Mesothelial cell of epicardium (in vitro differentiated cells): ENCODE results near the gene TYMS. TPM values are rescaled to one million over a fixed set of nuclear protein-coding genes. Genes with fewer than 3 reads are reported as not detected.

ENCODE experiments used
- DNase-seq, 2 experiments: peaks; one replicate each; pipeline ENCODE4 v3.0.0; 2021; ENCODE audit warnings: low spot score in 2 of 2; ENCODE audit not compliant: unreplicated experiment in 2 of 2
- H3K27ac Mint-ChIP-seq: 2 replicates; pipeline ENCODE4 v1.8.0; 2021; ENCODE audit warnings: mixed read lengths
- H3K27me3 Mint-ChIP-seq: 2 replicates; pipeline ENCODE4 v1.8.0; 2021; ENCODE audit warnings: low read depth, mixed read lengths
- H3K36me3 Mint-ChIP-seq: 2 replicates; pipeline ENCODE4 v1.8.0; 2021; ENCODE audit warnings: mixed read lengths
- H3K4me1 Mint-ChIP-seq: 2 replicates; pipeline ENCODE4 v1.8.0; 2021; ENCODE audit warnings: mixed read lengths
- H3K4me3 Mint-ChIP-seq: 2 replicates; pipeline ENCODE4 v1.8.0; 2021; ENCODE audit warnings: mild to moderate bottlenecking, moderate library complexity, mixed read lengths
- H3K9me3 Mint-ChIP-seq: 2 replicates; pipeline ENCODE4 v1.8.0; 2021; ENCODE audit warnings: mixed read lengths
- total RNA-seq: library from RNA; stranded (reverse); gene quantifications from 3 replicates; pipeline ENCODE4 v1.2.1, GENCODE V29; 2021
- TF ChIP-seq, protein P1 (sequence below): fragments of 200-600 bp; sonication (generic); IDR thresholded peaks from one replicate; pipeline ENCODE4 v1.5.0; 2021; ENCODE audit warnings: antibody characterized with exemption; ENCODE audit not compliant: unreplicated experiment

Gene TYMS
- total RNA-seq, 1 donor from 2014 or later = 54.0 TPM

DNA sequence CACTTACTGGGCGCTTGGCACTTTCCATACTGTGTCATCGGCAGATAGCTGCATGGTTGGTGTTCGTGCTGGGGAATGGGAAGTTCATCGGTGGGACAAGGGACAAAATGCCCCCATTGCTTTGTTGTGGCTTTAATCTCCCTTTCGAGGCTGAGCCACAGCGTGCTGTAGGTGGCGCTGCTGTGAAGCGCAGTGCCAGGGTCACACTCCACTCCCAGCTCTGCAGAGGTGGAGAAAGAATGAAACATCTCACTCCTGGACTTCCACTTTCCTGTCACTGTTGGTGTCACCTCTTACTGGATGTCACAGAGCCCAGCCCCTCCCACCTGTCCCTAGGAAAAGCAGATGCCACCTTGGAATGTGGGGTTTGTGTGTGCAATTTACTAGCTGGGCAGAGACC, 8.7 kb downstream of the TYMS start:
- H3K36me3 Mint-ChIP-seq = peaks cover 50% of the 10 kb centered on the region
- no peak overlapping the region for H3K27ac Mint-ChIP-seq

DNA sequence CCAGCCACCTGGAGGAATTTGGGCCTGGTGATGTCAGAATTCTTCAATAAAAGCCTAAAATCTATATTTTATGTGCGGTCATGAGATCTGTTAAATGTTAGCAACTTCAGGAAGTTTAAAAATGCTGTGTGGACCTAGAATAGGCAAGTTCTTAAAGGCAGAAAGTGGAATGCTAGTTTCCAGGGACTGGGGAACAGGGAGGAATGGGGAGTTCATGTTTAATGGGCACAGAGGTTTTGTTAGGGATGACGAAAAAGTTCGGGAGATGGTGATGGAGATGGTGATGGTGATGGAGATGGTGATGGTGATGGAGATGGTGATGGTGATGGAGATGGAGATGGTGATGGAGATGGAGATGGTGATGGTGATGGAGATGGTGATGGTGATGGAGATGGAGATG, 9.2 kb downstream of the TYMS start:
- H3K36me3 Mint-ChIP-seq = peaks cover 50% of the 10 kb centered on the region
- no peak overlapping the region for H3K4me3 Mint-ChIP-seq
- no peak for DNase-seq
- peaks cover 15% of the 10 kb centered on the region for H3K9me3 Mint-ChIP-seq
- no peaks in the 10 kb centered on the region for H3K4me1 Mint-ChIP-seq
- TF ChIP-seq, protein P1, sequence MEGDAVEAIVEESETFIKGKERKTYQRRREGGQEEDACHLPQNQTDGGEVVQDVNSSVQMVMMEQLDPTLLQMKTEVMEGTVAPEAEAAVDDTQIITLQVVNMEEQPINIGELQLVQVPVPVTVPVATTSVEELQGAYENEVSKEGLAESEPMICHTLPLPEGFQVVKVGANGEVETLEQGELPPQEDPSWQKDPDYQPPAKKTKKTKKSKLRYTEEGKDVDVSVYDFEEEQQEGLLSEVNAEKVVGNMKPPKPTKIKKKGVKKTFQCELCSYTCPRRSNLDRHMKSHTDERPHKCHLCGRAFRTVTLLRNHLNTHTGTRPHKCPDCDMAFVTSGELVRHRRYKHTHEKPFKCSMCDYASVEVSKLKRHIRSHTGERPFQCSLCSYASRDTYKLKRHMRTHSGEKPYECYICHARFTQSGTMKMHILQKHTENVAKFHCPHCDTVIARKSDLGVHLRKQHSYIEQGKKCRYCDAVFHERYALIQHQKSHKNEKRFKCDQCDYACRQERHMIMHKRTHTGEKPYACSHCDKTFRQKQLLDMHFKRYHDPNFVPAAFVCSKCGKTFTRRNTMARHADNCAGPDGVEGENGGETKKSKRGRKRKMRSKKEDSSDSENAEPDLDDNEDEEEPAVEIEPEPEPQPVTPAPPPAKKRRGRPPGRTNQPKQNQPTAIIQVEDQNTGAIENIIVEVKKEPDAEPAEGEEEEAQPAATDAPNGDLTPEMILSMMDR = no peak
- no peak overlapping the region for H3K27ac Mint-ChIP-seq
- H3K27me3 Mint-ChIP-seq = no peaks in the 10 kb centered on the region

More for the DNA sequence above, 8.7 kb downstream of the TYMS start:
- TF ChIP-seq, protein P1 = no peak
- Mint-ChIP-seq H3K4me3 (no peak overlapping the region), H3K9me3 (peaks cover 18% of the 10 kb centered on the region), H3K4me1 (no peaks in the 10 kb centered on the region), H3K27me3 (no peaks in the 10 kb centered on the region)
- no peak for DNase-seq

DNA sequence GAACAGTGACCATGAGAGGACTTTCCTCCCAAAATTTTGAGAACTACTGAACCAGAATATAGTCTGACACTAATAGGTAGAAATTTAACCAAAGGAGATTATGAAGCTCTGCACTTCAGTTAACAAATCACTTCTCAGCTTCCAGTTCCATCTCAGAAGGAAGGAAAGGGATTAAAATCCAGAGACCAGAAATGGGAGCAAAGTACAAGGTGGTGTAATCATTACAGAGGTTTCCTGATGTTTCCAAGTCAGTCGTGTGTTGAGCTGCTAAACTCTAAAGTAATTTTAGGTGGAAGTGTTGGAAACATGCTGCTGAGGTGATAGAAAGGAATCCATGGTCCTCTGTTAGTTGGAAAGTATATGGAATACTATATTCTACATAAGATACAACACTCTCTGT, 10.8 kb downstream of the TYMS start:
- Mint-ChIP-seq H3K4me3 (no peak overlapping the region), H3K9me3 (peaks cover 11% of the 10 kb centered on the region), H3K36me3 (peaks cover 45% of the 10 kb centered on the region), H3K4me1 (no peaks in the 10 kb centered on the region), H3K27ac (no peak overlapping the region), H3K27me3 (no peaks in the 10 kb centered on the region)
- no peak for DNase-seq
- TF ChIP-seq, protein P1 = no peak

DNA sequence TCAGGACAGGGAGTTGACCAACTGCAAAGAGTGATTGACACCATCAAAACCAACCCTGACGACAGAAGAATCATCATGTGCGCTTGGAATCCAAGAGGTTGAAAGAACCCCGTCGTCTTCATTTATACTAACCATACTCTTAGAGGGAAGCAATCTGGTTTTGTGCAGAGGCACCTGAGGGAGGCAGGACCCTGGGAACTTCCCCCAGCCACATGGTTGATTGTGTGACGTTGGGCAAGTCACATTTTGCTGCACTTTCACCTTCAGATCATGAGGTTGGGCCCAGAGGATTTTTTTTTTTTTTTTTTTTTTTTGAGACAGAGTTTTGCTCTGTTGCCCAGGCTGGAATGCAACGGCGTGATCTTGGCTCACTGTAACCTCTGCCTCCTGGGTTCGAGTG, 11.6 kb downstream of the TYMS start:
- no peak overlapping the region for H3K27ac Mint-ChIP-seq
- H3K36me3 Mint-ChIP-seq = peaks cover 44% of the 10 kb centered on the region
- no peaks in the 10 kb centered on the region for H3K27me3 Mint-ChIP-seq
- H3K9me3 Mint-ChIP-seq = peaks cover 11% of the 10 kb centered on the region
- no peaks in the 10 kb centered on the region for H3K4me1 Mint-ChIP-seq
- TF ChIP-seq, protein P1 = no peak
- H3K4me3 Mint-ChIP-seq = no peak overlapping the region
- no peak for DNase-seq

DNA sequence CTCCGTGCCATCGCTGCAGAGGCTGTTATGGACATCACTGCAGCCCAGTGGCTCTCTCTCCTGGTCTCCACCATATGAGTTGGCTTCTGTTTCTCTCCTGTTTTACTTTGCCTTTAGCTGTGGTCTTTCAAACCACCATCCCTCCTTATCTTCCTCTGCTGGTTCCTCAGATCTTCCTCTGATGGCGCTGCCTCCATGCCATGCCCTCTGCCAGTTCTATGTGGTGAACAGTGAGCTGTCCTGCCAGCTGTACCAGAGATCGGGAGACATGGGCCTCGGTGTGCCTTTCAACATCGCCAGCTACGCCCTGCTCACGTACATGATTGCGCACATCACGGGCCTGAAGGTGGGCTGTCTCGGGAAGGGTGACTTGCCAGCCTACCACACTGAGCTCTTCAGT, 13.1 kb downstream of the TYMS start:
- peaks cover 11% of the 10 kb centered on the region for H3K9me3 Mint-ChIP-seq
- TF ChIP-seq, protein P1 = no peak
- H3K36me3 Mint-ChIP-seq = peaks cover 48% of the 10 kb centered on the region
- no peaks in the 10 kb centered on the region for H3K4me1 Mint-ChIP-seq
- H3K4me3 Mint-ChIP-seq = no peak overlapping the region
- H3K27me3 Mint-ChIP-seq = no peaks in the 10 kb centered on the region
- no peak for DNase-seq
- no peak overlapping the region for H3K27ac Mint-ChIP-seq

DNA sequence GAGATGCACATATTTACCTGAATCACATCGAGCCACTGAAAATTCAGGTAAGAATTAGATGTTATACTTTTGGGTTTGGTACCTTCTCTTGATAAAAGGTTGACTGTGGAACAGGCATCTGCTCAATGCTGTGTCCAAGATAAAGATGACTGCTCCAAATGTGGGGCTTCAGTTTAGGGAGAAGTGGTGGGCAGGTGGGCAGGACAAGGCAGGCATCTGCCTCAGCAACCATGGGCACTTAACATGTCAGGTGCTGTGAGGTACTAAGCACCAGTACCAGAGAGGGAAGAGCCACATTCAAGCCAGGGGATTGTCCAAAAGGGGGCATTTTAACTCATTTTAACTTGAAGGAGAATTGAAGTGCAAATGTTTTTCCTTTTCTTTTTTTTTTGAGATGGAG, 14.0 kb downstream of the TYMS start:
- no peak for DNase-seq
- no peak overlapping the region for H3K4me3 Mint-ChIP-seq
- TF ChIP-seq, protein P1 = no peak
- peak overlapping the region; percentile 66 for H3K27ac Mint-ChIP-seq
- H3K27me3 Mint-ChIP-seq = no peaks in the 10 kb centered on the region
- H3K36me3 Mint-ChIP-seq = peaks cover 44% of the 10 kb centered on the region
- H3K4me1 Mint-ChIP-seq = no peaks in the 10 kb centered on the region
- peaks cover 6% of the 10 kb centered on the region for H3K9me3 Mint-ChIP-seq
